GM23338 (cell line): Measurements from ENCODE around the gene LGI1. TPM values are rescaled to one million over a fixed set of nuclear protein-coding genes. Genes with fewer than 3 reads are reported as not detected.

Experiments
- ATAC-seq: fragments of 200-7000 bp; cut with Tn5 transposase; 3 replicates; pipeline ENCODE4 v1.9.1; 2020
- DNase-seq: peaks from one replicate; pipeline ENCODE4 v3.0.0-alpha.2; 2015; ENCODE audit warnings: low spot score
- H2AFZ ChIP-seq: fragments of 200-600 bp; sonication (generic); 2 replicates; pipeline ENCODE4 v1.8.0; 2016; ENCODE audit warnings: antibody characterized with exemption, mild to moderate bottlenecking, moderate library complexity
- H3F3A ChIP-seq: fragments of 200-600 bp; sonication (generic); replicated peaks from 2 replicates; pipeline ENCODE4 v1.8.0; 2017; ENCODE audit warnings: antibody characterized with exemption, mixed run types, low read depth
- H3K27ac ChIP-seq: fragments of 200-600 bp; sonication (generic); 2 replicates; pipeline ENCODE4 v1.6.1; 2016; ENCODE audit warnings: low read depth
- H3K27me3 ChIP-seq: fragments of 200-600 bp; sonication (generic); 2 replicates; pipeline ENCODE4 v1.8.0; 2016; ENCODE audit warnings: mild to moderate bottlenecking, mixed run types, moderate library complexity; ENCODE audit not compliant: insufficient read depth
- H3K36me3 ChIP-seq: fragments of 200-600 bp; sonication (generic); 2 replicates; pipeline ENCODE4 v1.8.0; 2016; ENCODE audit warnings: mild to moderate bottlenecking; ENCODE audit not compliant: insufficient read depth
- H3K4me1 ChIP-seq: fragments of 200-600 bp; sonication (generic); 2 replicates; pipeline ENCODE4 v1.8.0; 2016; ENCODE audit warnings: mild to moderate bottlenecking, moderate library complexity; ENCODE audit not compliant: insufficient read depth
- H3K4me2 ChIP-seq: fragments of 200-600 bp; sonication (generic); 2 replicates; pipeline ENCODE4 v1.7.1; 2017; ENCODE audit warnings: mixed run types
- H3K4me3 ChIP-seq: fragments of 200-600 bp; sonication (generic); 2 replicates; pipeline ENCODE4 v1.6.1; 2016; ENCODE audit warnings: mixed run types
- H3K79me2 ChIP-seq: fragments of 200-600 bp; sonication (generic); replicated peaks from 2 replicates; pipeline ENCODE4 v1.8.0; 2017; ENCODE audit warnings: mild to moderate bottlenecking; ENCODE audit not compliant: insufficient read depth
- H3K9me2 ChIP-seq: fragments of 200-600 bp; sonication (generic); 2 replicates; pipeline ENCODE4 v1.8.0; 2017; ENCODE audit not compliant: insufficient read depth
- H4K20me1 ChIP-seq: fragments of 200-600 bp; sonication (generic); replicated peaks from 2 replicates; pipeline ENCODE4 v1.8.0; 2017; ENCODE audit warnings: mild to moderate bottlenecking; ENCODE audit not compliant: insufficient read depth
- H3K27ac Mint-ChIP-seq: 2 replicates; pipeline ENCODE4 v1.8.0; 2020; ENCODE audit warnings: inconsistent platforms, mild to moderate bottlenecking, moderate library complexity, mixed read lengths
- H3K27me3 Mint-ChIP-seq: 3 replicates; pipeline ENCODE4 v1.8.0; 2022; ENCODE audit warnings: low read depth, mild to moderate bottlenecking, moderate library complexity, mixed read lengths, inconsistent platforms; ENCODE audit not compliant: insufficient read depth, poor library complexity
- H3K36me3 Mint-ChIP-seq: 3 replicates; pipeline ENCODE4 v1.8.0; 2021; ENCODE audit warnings: low read depth, mild to moderate bottlenecking, inconsistent platforms, moderate library complexity, mixed read lengths
- H3K4me1 Mint-ChIP-seq: 3 replicates; pipeline ENCODE4 v1.8.0; 2020; ENCODE audit warnings: mild to moderate bottlenecking, inconsistent platforms, mixed read lengths
- H3K4me3 Mint-ChIP-seq: 3 replicates; pipeline ENCODE4 v1.8.0; 2021; ENCODE audit warnings: moderate library complexity, mild to moderate bottlenecking, inconsistent platforms, mixed read lengths
- H3K9me3 Mint-ChIP-seq: 3 replicates; pipeline ENCODE4 v1.8.0; 2020; ENCODE audit warnings: moderate library complexity, mild to moderate bottlenecking, inconsistent platforms, mixed read lengths
- CREB1 ChIP-seq: fragments of 250-450 bp; sonication (Bioruptor Pico); IDR thresholded peaks from 2 replicates; pipeline ENCODE4 v1.5.0; 2020; ENCODE audit warnings: low read depth, mild to moderate bottlenecking, moderate library complexity
- CTCF ChIP-seq, 2 experiments: fragments of 200-600 bp in 1 of 2; sonication (generic) in 1 of 2; conservative IDR thresholded peaks; 2 replicates each; pipeline versions ENCODE4 v1.5.1 to v1.6.1; 2016 to 2017; ENCODE audit warnings: antibody characterized with exemption in 2 of 2, low read depth in 2 of 2, mild to moderate bottlenecking in 2 of 2, moderate library complexity in 1 of 2
- ETS1 ChIP-seq: IDR thresholded peaks from 2 replicates; pipeline ENCODE4 v1.6.1; 2016; ENCODE audit warnings: antibody characterized with exemption
- EZH2 ChIP-seq: fragments of 200-600 bp; sonication (generic); IDR thresholded peaks from one replicate; pipeline ENCODE4 v1.8.0; 2017; ENCODE audit warnings: antibody characterized with exemption, mild to moderate bottlenecking, low read depth; ENCODE audit not compliant: unreplicated experiment
- EZH2phosphoT487 ChIP-seq: fragments of 200-600 bp; sonication (generic); IDR thresholded peaks from one replicate; pipeline ENCODE4 v1.8.1; 2018; ENCODE audit warnings: antibody characterized with exemption; ENCODE audit not compliant: unreplicated experiment
- JUNB ChIP-seq: IDR thresholded peaks from one replicate; pipeline ENCODE4 v1.6.1; 2016; ENCODE audit warnings: antibody characterized with exemption; ENCODE audit not compliant: unreplicated experiment
- NANOG ChIP-seq: IDR thresholded peaks from 2 replicates; pipeline ENCODE4 v1.6.1; 2016; ENCODE audit warnings: antibody characterized with exemption, borderline replicate concordance
- POLR2AphosphoS5 ChIP-seq: IDR thresholded peaks from 2 replicates; pipeline ENCODE4 v1.6.1; 2016; ENCODE audit warnings: antibody characterized with exemption, low read depth
- STAT1 ChIP-seq: IDR thresholded peaks from one replicate; pipeline ENCODE4 v1.6.1; 2016; ENCODE audit warnings: antibody characterized with exemption; ENCODE audit not compliant: unreplicated experiment
- ZNF114 ChIP-seq: fragments of 250-450 bp; sonication (Bioruptor Pico); IDR thresholded peaks from 2 replicates; pipeline ENCODE4 v1.5.0; 2020; ENCODE audit warnings: mild to moderate bottlenecking, moderate library complexity
- ZNF331 ChIP-seq: fragments of 250-450 bp; sonication (Bioruptor Pico); IDR thresholded peaks from 2 replicates; pipeline ENCODE4 v1.5.0; 2020; ENCODE audit warnings: low read depth, mild to moderate bottlenecking, moderate library complexity
- polyA plus RNA-seq: library from polyadenylated mRNA; unstranded; fragments of >200 nt; fragmentation: Nextera tagmentation; extraction: Ambion mirVana; gene quantifications from 2 replicates; pipeline ENCODE4 v1.2.1, GENCODE V29; 2016
- total RNA-seq: library from RNA; depleted of rRNA; stranded (reverse); fragments of >200 nt; shearing (Covaris generic); gene quantifications from 2 replicates; pipeline ENCODE4 v1.2.3, GENCODE V29; 2014

The LGI1 gene
- total and polyA plus RNA-seq, 2 experiments from 2014 or later, result 0.28 to 0.31 TPM

- TF ChIP-seq STAT1, result no peak
- no peak for TF ChIP-seq NANOG
- no peak for TF ChIP-seq EZH2
- TF ChIP-seq ETS1, result no peak
- TF ChIP-seq CTCF (conservative IDR thresholded peaks at IDR 0.05; ENCODE audit: low read depth in 2 of 2), result no peak
- TF ChIP-seq ZNF331 (CRISPR knock-in tag), result no peak
- TF ChIP-seq JUNB, result no peak
- TF ChIP-seq EZH2phosphoT487, result no peak
- TF ChIP-seq ZNF114 (CRISPR knock-in tag), result no peak
- no peak for TF ChIP-seq CREB1 (CRISPR knock-in tag)
- TF ChIP-seq POLR2AphosphoS5, result no peak
- Histone ChIP-seq H4K20me1 (no peaks in the 10 kb centered on the region), H3K4me3 (no peak overlapping the region), H3K9me2 (no peaks in the 10 kb centered on the region), H3K4me1 (no peaks in the 10 kb centered on the region), H3K27ac (no peak overlapping the region), H3K27me3 (no peaks in the 10 kb centered on the region), H2AFZ (no peak overlapping the region), H3F3A (no peaks in the 10 kb centered on the region), H3K4me2 (no peak overlapping the region), H3K36me3 (no peaks in the 10 kb centered on the region), H3K79me2 (no peaks in the 10 kb centered on the region)
- DNase-seq (no peak), ATAC-seq (no peak)
- no peaks in the 10 kb centered on the region for H3K36me3 Mint-ChIP-seq
- no peak overlapping the region for H3K4me3 Mint-ChIP-seq
- no peaks in the 10 kb centered on the region for H3K9me3 Mint-ChIP-seq
- peaks cover 3% of the 10 kb centered on the region for H3K27me3 Mint-ChIP-seq
- no peak overlapping the region for H3K27ac Mint-ChIP-seq
- 0 out of 3 replicates have a peak, but pooled peaks cover 3% of the 10 kb centered on the region for H3K4me1 Mint-ChIP-seq
Observed at GRCh38 chr10:93710333-93710909, 47.3 kb upstream of the LGI1 start.

- DNase-seq (no peak), ATAC-seq (no peak)
- Histone ChIP-seq H3K27ac (no peak overlapping the region), H3K27me3 (no peaks in the 10 kb centered on the region), H3K4me1 (0 out of 2 replicates have a peak, but pooled peaks cover 5% of the 10 kb centered on the region), H2AFZ (no peak overlapping the region), H4K20me1 (no peaks in the 10 kb centered on the region), H3K4me2 (no peak overlapping the region), H3K79me2 (no peaks in the 10 kb centered on the region), H3K9me2 (no peaks in the 10 kb centered on the region), H3F3A (no peaks in the 10 kb centered on the region), H3K36me3 (no peaks in the 10 kb centered on the region), H3K4me3 (no peak overlapping the region)
- Mint-ChIP-seq H3K4me1 (peaks cover 3% of the 10 kb centered on the region; the same call in 1 of the 3 replicates), H3K27ac (no peak overlapping the region), H3K27me3 (peaks cover 3% of the 10 kb centered on the region), H3K9me3 (no peaks in the 10 kb centered on the region), H3K4me3 (no peak overlapping the region), H3K36me3 (no peaks in the 10 kb centered on the region)
- no peak for TF ChIP-seq CTCF (conservative IDR thresholded peaks at IDR 0.05; ENCODE audit: low read depth in 2 of 2)
- TF ChIP-seq ZNF114 (CRISPR knock-in tag), result no peak
- TF ChIP-seq EZH2, result no peak
- TF ChIP-seq CREB1 (CRISPR knock-in tag), result no peak
- TF ChIP-seq ETS1, result no peak
- TF ChIP-seq ZNF331 (CRISPR knock-in tag), result no peak
- no peak for TF ChIP-seq EZH2phosphoT487
- no peak for TF ChIP-seq POLR2AphosphoS5
Observed at GRCh38 chr10:93711891-93712290, 45.8 kb upstream of the LGI1 start.
